HepG2 (cell line): ENCODE results near the gene TFF2.

Experiments used
- CEBPB ChIP-seq: IDR thresholded peaks from 2 replicates; pipeline ENCODE4 v1.6.1; 2011; ENCODE audit warnings: low read depth, low read length, improper control_type of control experiment, borderline replicate concordance
- CTCF ChIP-seq: sonication (generic); formaldehyde crosslinking; IDR thresholded peaks from 2 replicates; pipeline ENCODE4 v1.5.0; 2020; ENCODE audit warnings: mild to moderate bottlenecking, missing genetic modification reagents, moderate library complexity
- FOXK1 ChIP-seq: sonication (generic); formaldehyde crosslinking; IDR thresholded peaks from 2 replicates; pipeline ENCODE4 v1.4.0; 2020; ENCODE audit warnings: low read depth, missing genetic modification reagents, borderline replicate concordance
- POLR2AphosphoS5 ChIP-seq: IDR thresholded peaks from 2 replicates; pipeline ENCODE4 v1.6.1; 2012; ENCODE audit warnings: low read depth, low read length
- ZKSCAN1 ChIP-seq: fragments of 150-350 bp; IDR thresholded peaks from 2 replicates; pipeline ENCODE4 v1.6.1; 2014; ENCODE audit warnings: low read length
- ZNF17 ChIP-seq: sonication (generic); formaldehyde crosslinking; IDR thresholded peaks from 2 replicates; pipeline ENCODE4 v1.5.0; 2020; ENCODE audit warnings: mild to moderate bottlenecking, missing genetic modification reagents
- ZNF367 ChIP-seq: sonication (generic); formaldehyde crosslinking; IDR thresholded peaks from 2 replicates; pipeline ENCODE4 v1.4.0; 2020; ENCODE audit warnings: missing genetic modification reagents, borderline replicate concordance
- TF ChIP-seq, protein P1 (sequence below): sonication (generic); formaldehyde crosslinking; IDR thresholded peaks from 2 replicates; pipeline ENCODE4 v1.5.0; 2020; ENCODE audit warnings: missing genetic modification reagents

DNA sequence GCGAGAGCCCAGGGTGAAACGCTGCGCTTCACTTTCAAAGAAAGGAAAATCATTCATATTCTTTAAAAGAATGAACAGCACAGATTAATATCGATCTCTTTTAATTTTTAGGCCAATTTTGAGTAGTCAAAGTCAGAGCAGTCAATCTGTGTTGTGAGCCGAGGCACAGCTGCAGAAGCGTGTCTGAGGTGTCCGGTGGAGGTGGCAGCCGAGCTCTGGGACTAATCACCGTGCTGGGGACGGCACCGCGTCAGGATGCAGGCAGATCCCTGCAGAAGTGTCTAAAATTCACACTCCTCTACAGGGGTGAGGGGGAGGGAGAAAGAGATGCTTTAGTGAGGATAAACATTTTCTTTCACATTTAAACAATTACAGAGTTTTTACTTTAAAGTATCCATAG is 11.4 kb upstream of the TFF2 start:
- no peak for TF ChIP-seq CTCF (CRISPR knock-in tag)
- no peak for TF ChIP-seq FOXK1 (CRISPR knock-in tag)
- no peak for TF ChIP-seq ZKSCAN1
- TF ChIP-seq CEBPB = no peak
- no peak for TF ChIP-seq ZNF367 (CRISPR knock-in tag)
- TF ChIP-seq POLR2AphosphoS5 = no peak
- no peak for TF ChIP-seq ZNF17
- TF ChIP-seq, protein P1, sequence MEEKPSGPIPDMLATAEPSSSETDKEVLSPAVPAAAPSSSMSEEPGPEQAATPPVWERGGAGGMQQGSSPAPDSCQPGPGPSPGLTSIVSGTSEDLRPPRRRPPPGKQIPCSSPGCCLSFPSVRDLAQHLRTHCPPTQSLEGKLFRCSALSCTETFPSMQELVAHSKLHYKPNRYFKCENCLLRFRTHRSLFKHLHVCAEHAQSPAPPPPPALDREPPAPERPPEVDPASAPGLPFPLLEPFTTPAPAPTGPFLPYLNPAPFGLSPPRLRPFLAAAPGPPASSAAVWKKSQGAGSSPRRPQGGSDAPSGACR (CRISPR knock-in tag) = no peak
